GM21423 (cell line): ENCODE data around the gene DENND11.
"Not testable (repeated sequence)": the region's sequence is repeated elsewhere in the genome, so short reads cannot be mapped to it uniquely, and the experiment has no call there.

Experiments
- ATAC-seq: cut with Tn5 transposase; IDR thresholded peaks from one replicate; pipeline ENCODE4 v1.9.1; 2021; ENCODE audit warnings: mild to moderate bottlenecking, moderate library complexity; ENCODE audit not compliant: unreplicated experiment

The DENND11 gene

GRCh38 chr7:141708351-141708750 lies 6.4 kb upstream of the DENND11 start, which contains the start of gene WEE2:
Gene WEE2, plus strand, starts transcription at chr7:141708353. Its CDS starts 406 bp downstream, at chr7:141708759.
- ATAC-seq = no peak

GRCh38 chr7:141706239-141707064 lies 4.5 kb upstream of the DENND11 start:
- ATAC-seq = no peak

- no peak for ATAC-seq
These were observed 2.8 kb upstream of the DENND11 start for GRCh38 chr7:141704741-141705140.

- ATAC-seq = no peak
These were observed 2.1 kb upstream of the DENND11 start for GRCh38 chr7:141704112-141704511.

GRCh38 chr7:141702892-141703291 lies 926 bp upstream of the DENND11 start:
- ATAC-seq = no peak

GRCh38 chr7:141701489-141702046 lies 398 bp downstream of the DENND11 start:
- ATAC-seq = peak; percentile 84

GRCh38 chr7:141700848-141701371 lies 1.1 kb downstream of the DENND11 start:
- no peak for ATAC-seq

GRCh38 chr7:141700296-141700847 lies 1.6 kb downstream of the DENND11 start:
- ATAC-seq = no peak

GRCh38 chr7:141699860-141700259 lies 2.1 kb downstream of the DENND11 start:
- ATAC-seq = no peak

GRCh38 chr7:141698247-141699015 lies 3.5 kb downstream of the DENND11 start:
- no peak for ATAC-seq

- ATAC-seq = no peak
These were observed 4.6 kb downstream of the DENND11 start for GRCh38 chr7:141697211-141697871.

GRCh38 chr7:141696348-141696747 lies 5.6 kb downstream of the DENND11 start:
- ATAC-seq = no peak

GRCh38 chr7:141695803-141696289 lies 6.1 kb downstream of the DENND11 start:
- ATAC-seq = no peak

- ATAC-seq = no peak
These were observed 8.9 kb downstream of the DENND11 start for GRCh38 chr7:141693082-141693481.

- ATAC-seq = no peak
These were observed 10.0 kb downstream of the DENND11 start for GRCh38 chr7:141691961-141692360.

GRCh38 chr7:141691540-141691939 lies 10.4 kb downstream of the DENND11 start:
- ATAC-seq = no peak

- ATAC-seq = not testable (repeated sequence)
These were observed 12.7 kb downstream of the DENND11 start for GRCh38 chr7:141689072-141689825.

GRCh38 chr7:141688043-141688442 lies 13.9 kb downstream of the DENND11 start:
- no peak for ATAC-seq

- ATAC-seq = no peak
These were observed 15.3 kb downstream of the DENND11 start for GRCh38 chr7:141686670-141687069.

GRCh38 chr7:141686074-141686473 lies 15.9 kb downstream of the DENND11 start:
- ATAC-seq = no peak
